GM21786 (cell line): ENCODE measurements around the gene GUCY1A2.

Experiments used
- ATAC-seq: cut with Tn5 transposase; IDR thresholded peaks from one replicate; pipeline ENCODE4 v1.9.1; 2021; ENCODE audit not compliant: unreplicated experiment

The GUCY1A2 gene

GRCh38 chr11:106999196-106999595 is 19.1 kb downstream of the GUCY1A2 start:
- no peak for ATAC-seq

- no peak for ATAC-seq
Observed at GRCh38 chr11:106998916-106999188, 19.4 kb downstream of the GUCY1A2 start.

- ATAC-seq, result no peak
Observed at GRCh38 chr11:106998116-106998915, 20.0 kb downstream of the GUCY1A2 start.

GRCh38 chr11:106997227-106997626 is 21.0 kb downstream of the GUCY1A2 start:
- no peak for ATAC-seq

GRCh38 chr11:106996691-106997090 is 21.6 kb downstream of the GUCY1A2 start:
- no peak for ATAC-seq

GRCh38 chr11:106990331-106990730 is 27.9 kb downstream of the GUCY1A2 start:
- ATAC-seq, result no peak

GRCh38 chr11:106989078-106989455 is 29.2 kb downstream of the GUCY1A2 start:
- no peak for ATAC-seq

GRCh38 chr11:106988151-106989077 is 29.9 kb downstream of the GUCY1A2 start:
- ATAC-seq, result no peak

- ATAC-seq, result no peak
Observed at GRCh38 chr11:106986673-106987072, 31.6 kb downstream of the GUCY1A2 start.

- ATAC-seq, result no peak
Observed at GRCh38 chr11:106986261-106986660, 32.0 kb downstream of the GUCY1A2 start.

- ATAC-seq, result no peak
Observed at GRCh38 chr11:106983991-106984390, 34.3 kb downstream of the GUCY1A2 start.

GRCh38 chr11:106983261-106983660 is 35.0 kb downstream of the GUCY1A2 start:
- no peak for ATAC-seq

- ATAC-seq, result no peak
Observed at GRCh38 chr11:106974831-106975230, 43.4 kb downstream of the GUCY1A2 start.

- ATAC-seq, result no peak
Observed at GRCh38 chr11:106971864-106972263, 46.4 kb downstream of the GUCY1A2 start.

GRCh38 chr11:106969644-106970355 is 48.5 kb downstream of the GUCY1A2 start:
- ATAC-seq, result no peak

- no peak for ATAC-seq
Observed at GRCh38 chr11:106962995-106963394, 55.3 kb downstream of the GUCY1A2 start.

GRCh38 chr11:106961518-106961917 is 56.8 kb downstream of the GUCY1A2 start:
- ATAC-seq, result no peak

- ATAC-seq, result no peak
Observed at GRCh38 chr11:106961048-106961447, 57.2 kb downstream of the GUCY1A2 start.

- ATAC-seq, result no peak
Observed at GRCh38 chr11:106959800-106960199, 58.5 kb downstream of the GUCY1A2 start.

- no peak for ATAC-seq
Observed at GRCh38 chr11:106959386-106959785, 58.9 kb downstream of the GUCY1A2 start.

GRCh38 chr11:106958517-106959248 is 59.6 kb downstream of the GUCY1A2 start:
- no peak for ATAC-seq
